Upper lobe of right lung (tissue), 1 donor: ENCODE measurements around the gene HK3. TPM values are rescaled to one million over a fixed set of nuclear protein-coding genes. Genes with fewer than 3 reads are reported as not detected.

ENCODE experiments used
- ATAC-seq: fragments of 200-7000 bp; cut with Tn5 transposase; one replicate; pipeline ENCODE4 v1.9.1; 2020; ENCODE audit warnings: mild to moderate bottlenecking, moderate library complexity
- DNase-seq: peaks from one replicate; pipeline ENCODE4 v3.0.0-alpha.2; 2020
- H3K27ac ChIP-seq: fragments of 200-600 bp; one replicate; pipeline ENCODE4 v1.8.0; 2022
- H3K27me3 ChIP-seq: fragments of 200-600 bp; one replicate; pipeline ENCODE4 v1.8.0; 2022; ENCODE audit warnings: mild to moderate bottlenecking
- H3K36me3 ChIP-seq: fragments of 200-600 bp; one replicate; pipeline ENCODE4 v1.8.0; 2022
- H3K4me1 ChIP-seq: fragments of 200-600 bp; one replicate; pipeline ENCODE4 v1.8.0; 2022
- H3K4me3 ChIP-seq: fragments of 200-600 bp; one replicate; pipeline ENCODE4 v1.8.0; 2022; ENCODE audit warnings: mild to moderate bottlenecking
- H3K9me3 ChIP-seq: fragments of 200-600 bp; one replicate; pipeline ENCODE4 v1.8.0; 2022
- CTCF ChIP-seq: fragments of 200-600 bp; IDR thresholded peaks from one replicate; pipeline ENCODE4 v1.8.0; 2022; ENCODE audit warnings: antibody characterized with exemption
- intact Hi-C: fragments of 100-400 bp; cut with DNase I; formaldehyde crosslinking; loops from one replicate; pipeline ENCODE4 v1.11.0; 2022
- total RNA-seq: library from RNA; stranded (reverse); fragmentation: NEBNext Ultra II Directional; extraction: Animal tissue kit (Norgen Biotek cat#: 25700); gene quantifications from one replicate; pipeline ENCODE4 v1.2.1, GENCODE V29; 2021
- donor health status: DM: no; HTN: yes; CAD: no; lungs with severe emphysema.

Gene HK3
- total RNA-seq, 1 donor from 2014 or later, result 50.5 TPM

- Histone ChIP-seq H3K27me3 (no peaks in the 10 kb centered on the region), H3K4me3 (no peak overlapping the region), H3K27ac (no peak overlapping the region), H3K4me1 (no peaks in the 10 kb centered on the region), H3K36me3 (no peaks in the 10 kb centered on the region), H3K9me3 (no peaks in the 10 kb centered on the region)
- intact Hi-C loops, result no loop called here
- no peak for ATAC-seq
- TF ChIP-seq CTCF, result no peak
- DNase-seq, result no peak
Observed at GRCh38 chr5:176889321-176890280, 9.5 kb downstream of the HK3 start.

DNA sequence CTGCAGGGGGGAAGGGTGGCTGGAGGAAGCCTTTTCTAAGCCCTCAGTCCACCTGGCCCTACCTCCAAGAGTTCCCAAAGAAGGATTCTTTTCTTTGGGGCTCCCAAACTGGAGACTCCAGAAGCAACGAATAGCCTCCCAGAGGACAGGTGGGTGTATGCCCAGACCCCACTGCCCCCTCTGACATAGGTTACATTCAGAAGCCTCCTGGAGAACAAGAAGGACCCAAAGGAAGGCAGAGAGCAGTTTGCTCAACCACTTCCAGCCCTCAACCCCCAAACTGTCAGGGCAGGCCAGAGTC, 10.3 kb downstream of the HK3 start:
- H3K4me1 ChIP-seq, result no peaks in the 10 kb centered on the region
- H3K27ac ChIP-seq, result no peak overlapping the region
- H3K27me3 ChIP-seq, result no peaks in the 10 kb centered on the region
- DNase-seq (no peak), ATAC-seq (no peak)
- H3K36me3 ChIP-seq, result no peaks in the 10 kb centered on the region
- TF ChIP-seq CTCF, result no peak
- no peak overlapping the region for H3K4me3 ChIP-seq
- intact Hi-C loops, result no loop called here
- H3K9me3 ChIP-seq, result no peaks in the 10 kb centered on the region

DNA sequence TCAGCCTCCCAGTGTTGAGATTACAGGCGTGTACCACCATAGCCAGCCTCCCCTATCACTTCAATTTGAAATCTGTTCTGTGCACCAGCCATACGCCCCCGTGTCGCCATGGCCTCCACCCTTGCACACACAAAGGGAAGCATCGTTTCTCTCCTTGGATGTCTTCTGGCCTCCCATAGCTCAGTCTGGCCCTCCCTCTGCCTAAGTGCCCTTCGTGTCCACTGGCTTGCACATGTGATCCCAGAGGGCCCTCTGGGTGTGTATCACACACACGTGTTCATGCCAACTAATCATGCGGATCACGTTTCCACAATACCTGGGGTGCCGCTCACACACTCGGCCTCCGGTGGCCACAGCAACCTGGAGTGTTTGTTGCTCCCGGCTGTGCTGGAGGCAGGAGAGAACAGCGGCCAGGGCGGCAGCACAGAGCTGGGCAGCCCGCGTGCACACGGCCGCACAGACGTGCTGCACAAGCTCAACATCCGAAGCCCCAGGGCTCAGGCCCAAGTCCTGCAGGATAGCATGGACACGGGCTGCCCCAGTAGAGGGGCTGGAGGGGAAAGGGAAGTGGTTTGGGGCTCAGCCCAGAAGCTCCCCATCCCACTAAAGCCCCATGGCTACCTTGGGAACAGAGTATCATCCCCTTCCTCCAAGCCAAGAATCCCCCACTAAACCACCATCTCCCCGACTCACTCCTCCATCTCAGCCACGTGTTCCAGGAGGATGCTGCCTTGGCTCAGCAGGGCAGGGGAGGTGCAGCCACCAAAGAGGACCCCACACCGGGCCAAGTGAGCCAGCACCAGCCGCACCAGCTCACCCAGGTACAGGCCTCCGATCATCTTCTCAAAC, 10.9 kb downstream of the HK3 start:
- H3K9me3 ChIP-seq, result no peaks in the 10 kb centered on the region
- H3K27ac ChIP-seq, result no peak overlapping the region
- H3K36me3 ChIP-seq, result no peaks in the 10 kb centered on the region
- no peaks in the 10 kb centered on the region for H3K27me3 ChIP-seq
- TF ChIP-seq CTCF, result no peak
- intact Hi-C loops, result no loop called here
- no peaks in the 10 kb centered on the region for H3K4me1 ChIP-seq
- DNase-seq (no peak), ATAC-seq (no peak)
- H3K4me3 ChIP-seq, result no peak overlapping the region

- intact Hi-C loops, result no loop called here
- DNase-seq (peak; percentile 60), ATAC-seq (no peak)
- no peak overlapping the region for H3K27ac ChIP-seq
- H3K4me3 ChIP-seq, result no peak overlapping the region
- TF ChIP-seq CTCF, result no peak
- no peaks in the 10 kb centered on the region for H3K27me3 ChIP-seq
- H3K4me1 ChIP-seq, result no peaks in the 10 kb centered on the region
- no peaks in the 10 kb centered on the region for H3K36me3 ChIP-seq
- no peaks in the 10 kb centered on the region for H3K9me3 ChIP-seq
Observed at GRCh38 chr5:176887252-176887849, 11.8 kb downstream of the HK3 start.

- Histone ChIP-seq H3K4me1 (no peaks in the 10 kb centered on the region), H3K9me3 (no peaks in the 10 kb centered on the region), H3K4me3 (no peak overlapping the region), H3K36me3 (no peaks in the 10 kb centered on the region), H3K27me3 (no peaks in the 10 kb centered on the region), H3K27ac (no peak overlapping the region)
- TF ChIP-seq CTCF, result no peak
- DNase-seq (no peak), ATAC-seq (no peak)
- intact Hi-C loops, result no loop called here
Observed at GRCh38 chr5:176886336-176887251, 12.6 kb downstream of the HK3 start.
